IPS-NIHi11 (cell line): ENCODE results near the gene IGLL5.
A peak's percentile ranks its signal among the peaks of the same experiment; 100 is the strongest.
"Not testable (repeated sequence)": the region's sequence is repeated elsewhere in the genome, so short reads cannot be mapped to it uniquely, and the experiment has no call there.

Experiments used
- DNase-seq: peaks from one replicate; pipeline ENCODE4 v3.0.0; 2012; ENCODE audit warnings: mixed read lengths, low spot score

The IGLL5 gene

GRCh38 chr22:22884010-22884887 lies 3.4 kb upstream of the IGLL5 start:
- DNase-seq: peak; percentile 88

- DNase-seq: no peak
Measured at GRCh38 chr22:22884888-22885840, 2.5 kb upstream of the IGLL5 start.

- DNase-seq: no peak
Measured at GRCh38 chr22:22886546-22886945, 1.1 kb upstream of the IGLL5 start.

- no peak for DNase-seq
Measured at GRCh38 chr22:22888571-22889353, 1.1 kb downstream of the IGLL5 start.

- DNase-seq: no peak
Measured at GRCh38 chr22:22890085-22890484, 2.5 kb downstream of the IGLL5 start.

GRCh38 chr22:22891139-22891621 lies 3.6 kb downstream of the IGLL5 start:
- no peak for DNase-seq

GRCh38 chr22:22892096-22893052 lies 4.8 kb downstream of the IGLL5 start:
- no peak for DNase-seq

- peak; percentile 36 for DNase-seq
Measured at GRCh38 chr22:22893077-22893805, 5.6 kb downstream of the IGLL5 start.

- DNase-seq: no peak
Measured at GRCh38 chr22:22893891-22894739, 6.5 kb downstream of the IGLL5 start.

GRCh38 chr22:22894740-22895731 lies 7.4 kb downstream of the IGLL5 start:
- DNase-seq: no peak

- no peak for DNase-seq
Measured at GRCh38 chr22:22895776-22896445, 8.3 kb downstream of the IGLL5 start.

GRCh38 chr22:22896601-22897000 lies 9.0 kb downstream of the IGLL5 start:
- no peak for DNase-seq

- no peak for DNase-seq
Measured at GRCh38 chr22:22897091-22897490, 9.5 kb downstream of the IGLL5 start.

GRCh38 chr22:22897947-22898346 lies 10.3 kb downstream of the IGLL5 start:
- no peak for DNase-seq

GRCh38 chr22:22898411-22898950 lies 10.9 kb downstream of the IGLL5 start:
- not testable (repeated sequence) for DNase-seq

- DNase-seq: not testable (repeated sequence)
Measured at GRCh38 chr22:22899342-22900080, 11.9 kb downstream of the IGLL5 start.
